Inflammatory macrophage treated with lipopolysaccharide for 1 hour (primary cell): ENCODE results near the gene DHCR24.
A peak's percentile ranks its signal among the peaks of the same experiment; 100 is the strongest.
"Not testable (repeated sequence)": the region's sequence is repeated elsewhere in the genome, so short reads cannot be mapped to it uniquely, and the experiment has no call there.

Source experiments
- DNase-seq, 2 donors: peaks; one replicate each; pipeline ENCODE4 v3.0.0-alpha.2; 2020 to 2022

Gene DHCR24

DNA sequence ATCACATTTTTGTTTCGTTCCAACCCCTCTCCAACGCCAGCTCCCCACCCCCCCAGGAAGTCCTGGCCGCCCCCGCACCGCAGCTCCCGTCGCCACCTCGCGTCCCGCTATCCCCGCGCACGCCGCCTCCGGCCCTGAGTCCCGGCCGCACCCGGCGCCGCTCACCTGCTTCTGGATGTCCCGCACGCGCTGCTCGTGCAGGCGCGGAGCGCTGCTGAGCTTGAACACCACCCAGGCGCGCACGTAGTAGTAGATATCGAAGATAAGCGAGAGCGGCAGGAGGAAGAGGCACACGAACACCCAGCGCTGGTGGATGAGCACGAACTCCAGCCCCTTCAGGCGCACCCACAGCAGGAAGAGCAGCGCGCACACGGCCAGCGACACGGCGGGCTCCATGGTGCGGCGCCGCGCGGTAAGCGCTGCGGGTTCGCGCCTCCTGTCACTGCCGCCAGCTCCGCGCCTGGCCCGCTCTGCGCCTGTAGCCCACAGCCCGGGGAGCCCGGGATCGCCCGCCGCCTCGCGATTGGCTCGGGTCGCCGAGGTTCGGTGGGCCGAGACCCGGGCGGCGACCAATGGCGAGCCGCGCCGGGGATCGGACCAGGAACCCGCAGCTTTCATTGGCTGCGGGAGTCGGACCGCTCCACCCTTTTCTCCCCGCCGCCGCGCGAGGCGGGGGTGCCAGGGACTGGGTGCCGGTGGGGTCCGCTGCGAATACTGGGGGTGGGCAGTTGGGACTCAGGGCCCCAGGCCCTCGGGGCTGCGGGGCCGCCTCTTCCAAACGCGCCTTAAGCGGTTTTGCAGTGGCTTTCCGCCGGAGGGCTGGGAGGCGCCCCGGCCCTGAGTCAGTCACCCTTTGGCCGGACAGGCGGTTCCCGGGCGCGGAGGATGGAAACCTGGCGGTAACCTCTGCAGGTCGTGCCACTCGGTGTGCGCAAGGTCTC, at the start of gene DHCR24:
Gene DHCR24, minus strand, starts transcription at position 472 of the 941 bp plus-strand sequence. Its CDS starts 76 bp downstream, at position 396.
- DNase-seq = peak; percentile 82 to 86

DNA sequence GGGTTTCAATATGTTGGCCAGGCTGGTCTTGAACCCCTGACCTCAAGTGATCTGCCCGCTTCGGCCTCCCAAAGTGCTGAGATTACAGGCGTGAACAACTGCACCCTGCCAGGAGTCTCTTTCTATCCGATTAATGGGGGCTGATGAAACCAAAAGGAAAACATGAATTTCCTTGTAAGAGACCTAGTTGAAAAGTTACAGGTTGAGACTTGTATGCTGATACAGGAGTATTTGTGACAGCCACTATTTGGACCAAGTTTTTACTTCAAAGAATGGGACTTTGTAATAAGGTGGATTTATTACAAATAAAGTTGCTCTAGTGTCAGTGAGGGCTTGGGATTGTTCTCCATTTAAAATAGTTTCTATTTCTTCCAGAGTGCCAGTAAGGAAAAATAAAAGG, 49.8 kb upstream of the DHCR24 start:
- DNase-seq = no peak

DNA sequence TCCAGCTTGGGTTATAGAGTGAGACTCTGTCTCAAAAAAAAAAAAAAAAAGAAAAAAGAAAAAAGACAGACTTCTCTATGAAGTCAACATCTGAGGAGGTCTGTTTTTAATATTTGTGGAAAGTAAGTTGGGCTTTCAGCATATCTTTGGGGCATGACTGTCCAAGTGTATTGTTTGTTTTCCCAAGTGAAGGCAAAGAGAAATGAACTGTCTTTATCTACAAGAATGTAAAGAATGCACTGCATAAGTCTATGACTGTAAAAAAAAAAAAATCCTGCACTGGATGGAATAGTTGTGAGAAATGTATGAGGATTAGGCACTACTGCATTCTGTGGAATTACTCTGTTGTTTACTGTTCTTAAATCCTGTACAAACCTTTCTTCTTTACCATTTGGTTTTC, 47.9 kb upstream of the DHCR24 start:
- no peak for DNase-seq

DNA sequence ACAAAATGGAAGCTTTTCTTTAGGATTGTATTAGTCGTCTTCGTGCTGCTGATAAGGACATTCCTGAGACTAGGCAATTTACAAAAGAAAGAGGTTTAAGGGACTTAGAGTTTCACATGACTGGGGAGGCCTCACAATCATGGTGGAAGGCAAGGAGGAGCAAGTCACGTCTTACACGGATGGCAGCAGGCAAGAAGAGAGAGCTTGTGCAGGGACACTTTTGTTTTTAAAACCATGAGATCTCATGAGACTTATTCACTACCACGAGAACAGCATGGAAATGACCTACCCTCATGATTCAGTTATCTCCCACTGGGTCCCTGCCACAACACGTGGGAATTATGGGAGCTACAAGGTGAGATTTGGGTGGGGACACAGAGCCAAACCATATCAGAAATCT, 47.1 kb upstream of the DHCR24 start:
- not testable (repeated sequence) for DNase-seq

DNA sequence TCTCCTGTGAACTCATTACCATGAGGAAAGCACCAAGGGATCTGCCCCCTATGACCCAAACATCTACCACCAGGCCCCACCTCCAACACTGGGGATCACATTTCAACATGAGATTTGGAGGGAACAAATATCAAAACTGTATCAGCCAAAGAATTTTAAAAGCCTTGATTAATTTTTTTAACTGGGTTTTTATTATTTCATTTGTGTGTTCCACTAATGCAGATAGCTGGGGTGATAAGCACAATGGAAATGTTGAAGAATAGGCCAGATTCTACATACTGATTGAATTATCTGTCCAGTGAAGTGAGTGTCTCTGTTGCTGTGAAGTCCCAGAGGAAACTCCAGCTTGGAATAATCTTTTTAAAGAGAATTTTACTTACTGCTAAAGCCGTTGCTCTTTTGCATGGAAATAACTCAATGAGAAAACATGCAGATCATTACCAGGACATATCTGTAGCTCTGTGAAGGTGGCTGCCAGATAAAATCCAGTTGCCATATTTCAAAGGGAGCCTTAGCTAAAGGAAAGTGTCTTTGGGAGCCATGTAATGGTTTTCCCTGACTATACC, 44.4 kb upstream of the DHCR24 start:
- no peak for DNase-seq

- no peak for DNase-seq
These were observed 42.7 kb upstream of the DHCR24 start for GRCh38 chr1:54929700-54930099.

GRCh38 chr1:54928327-54928726, 41.3 kb upstream of the DHCR24 start:
- no peak for DNase-seq

DNA sequence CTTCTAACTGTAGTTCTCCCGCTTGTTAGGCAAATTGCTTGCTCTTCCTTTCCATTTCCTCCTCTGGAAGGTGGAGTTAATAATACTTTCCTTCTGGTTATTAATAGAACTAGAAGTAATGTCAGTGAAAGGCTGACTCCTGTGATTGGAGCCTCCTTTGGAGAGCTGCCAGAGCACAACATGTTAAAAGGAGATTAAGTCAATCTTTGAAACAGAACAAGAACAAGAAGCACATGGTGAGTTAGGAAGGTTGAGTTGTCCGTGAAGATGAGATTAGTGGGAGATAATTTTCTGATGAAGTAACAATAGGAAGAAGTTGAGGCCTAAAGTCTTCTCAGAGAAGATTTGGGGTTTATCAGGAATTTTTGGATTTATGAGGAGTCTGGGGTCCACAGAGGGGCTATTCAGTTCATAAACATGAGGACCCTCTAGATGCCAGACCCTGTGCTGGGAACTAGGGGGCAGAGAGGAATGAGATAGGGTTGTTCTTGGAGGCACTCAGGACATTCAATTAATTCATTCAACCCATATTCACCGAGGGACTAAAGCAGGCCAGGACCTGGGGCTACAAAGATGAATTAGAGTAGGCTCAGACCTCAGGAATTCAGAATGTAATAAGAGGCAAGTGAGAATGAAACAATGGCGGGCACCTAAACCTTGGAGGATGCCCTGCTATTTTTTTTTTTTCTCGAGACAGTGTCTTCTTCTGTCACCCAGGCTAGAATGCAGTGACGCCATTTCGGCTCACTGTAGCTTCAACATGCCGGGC, 40.7 kb upstream of the DHCR24 start:
- DNase-seq = no peak

DNA sequence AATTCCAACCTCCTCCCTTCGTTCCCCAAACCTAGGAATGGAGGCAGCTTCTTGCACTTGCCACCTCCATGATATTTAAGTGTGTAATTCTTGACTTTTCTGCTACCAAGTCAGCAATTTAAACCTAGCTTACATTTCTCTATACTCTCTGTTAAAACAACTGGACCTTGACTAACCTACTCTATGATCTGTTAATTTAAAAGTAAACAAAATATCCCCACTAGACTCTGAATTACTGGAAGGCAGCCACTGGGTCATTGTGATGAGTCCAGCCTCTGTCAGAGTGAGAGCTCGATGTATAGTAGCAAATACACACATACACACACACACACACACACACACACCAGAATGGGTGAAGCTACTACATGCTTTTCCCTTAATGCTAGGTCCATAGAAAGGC, 40.0 kb upstream of the DHCR24 start:
- no peak for DNase-seq

DNA sequence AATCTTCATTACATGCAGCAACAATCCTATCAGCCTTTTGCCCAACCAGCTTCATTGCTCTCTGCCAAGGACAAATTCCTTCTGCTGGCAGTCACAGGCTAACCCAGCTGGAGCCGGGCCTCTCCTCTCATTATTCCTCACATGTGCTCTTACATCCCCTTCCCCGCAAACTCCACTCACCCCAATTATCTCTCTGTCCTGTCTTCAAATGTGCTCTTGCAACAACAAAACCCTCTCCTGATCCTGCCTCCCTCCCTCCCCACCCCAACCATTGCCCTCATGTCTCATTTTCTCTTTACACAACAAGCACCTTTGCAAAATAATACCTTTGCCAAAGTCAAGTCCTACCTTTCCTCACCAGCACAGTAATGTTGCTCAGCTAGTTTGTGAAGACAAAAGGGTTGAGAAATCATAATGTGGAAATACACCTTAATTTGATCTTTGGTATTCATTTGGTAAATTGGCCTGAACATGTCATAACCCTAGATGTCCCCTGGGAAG, 36.0 kb upstream of the DHCR24 start:
- no peak for DNase-seq

- no peak for DNase-seq
These were observed 35.2 kb upstream of the DHCR24 start for GRCh38 chr1:54922040-54922761.

DNA sequence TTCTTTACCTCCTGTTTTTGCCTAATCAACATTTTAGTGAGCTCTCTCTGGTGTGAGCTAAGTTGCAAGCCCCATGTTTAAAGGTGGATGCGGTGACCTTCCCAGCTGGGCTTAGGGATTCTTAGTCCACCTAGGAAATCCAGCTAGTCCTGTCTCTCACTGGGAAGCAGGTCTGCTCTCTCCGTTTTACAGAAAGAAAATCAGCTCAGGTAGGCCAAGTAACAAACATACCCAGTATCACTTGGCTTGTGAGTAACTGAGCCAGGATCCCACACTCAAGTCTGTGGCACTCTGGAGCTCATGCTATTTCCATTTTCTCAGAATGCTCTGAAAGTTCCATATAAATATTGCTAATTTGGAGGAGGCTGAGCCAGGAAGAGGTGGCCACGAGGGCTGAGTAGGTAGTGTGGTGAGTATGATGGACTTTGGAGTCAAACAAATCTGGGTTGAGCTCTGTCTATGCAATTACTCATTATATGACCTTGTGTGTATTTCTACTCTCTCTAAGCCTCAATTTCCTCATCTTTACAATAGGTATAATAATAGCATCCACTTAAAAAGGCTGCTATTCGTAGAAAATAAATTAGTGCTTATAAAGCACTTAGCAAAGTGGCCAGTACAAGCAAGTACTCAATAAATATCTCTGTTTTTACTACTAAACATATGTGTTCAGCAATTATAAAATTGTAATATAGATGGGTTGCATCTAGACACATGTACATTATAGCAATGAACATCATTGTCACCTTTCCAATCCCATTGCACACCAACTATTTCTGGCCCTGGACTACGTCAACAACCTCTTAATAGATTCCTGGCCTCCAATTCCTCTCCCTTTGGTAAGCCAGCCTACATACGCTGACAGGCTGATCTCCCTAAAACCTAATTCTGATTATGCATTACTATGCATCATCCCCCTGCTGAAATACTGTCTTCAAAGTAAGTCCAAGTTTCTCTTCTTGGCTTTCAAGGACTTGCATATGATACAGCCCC, 32.7 kb upstream of the DHCR24 start:
- DNase-seq = no peak

- DNase-seq = not testable (repeated sequence)
These were observed 24.1 kb upstream of the DHCR24 start for GRCh38 chr1:54911076-54911475.

DNA sequence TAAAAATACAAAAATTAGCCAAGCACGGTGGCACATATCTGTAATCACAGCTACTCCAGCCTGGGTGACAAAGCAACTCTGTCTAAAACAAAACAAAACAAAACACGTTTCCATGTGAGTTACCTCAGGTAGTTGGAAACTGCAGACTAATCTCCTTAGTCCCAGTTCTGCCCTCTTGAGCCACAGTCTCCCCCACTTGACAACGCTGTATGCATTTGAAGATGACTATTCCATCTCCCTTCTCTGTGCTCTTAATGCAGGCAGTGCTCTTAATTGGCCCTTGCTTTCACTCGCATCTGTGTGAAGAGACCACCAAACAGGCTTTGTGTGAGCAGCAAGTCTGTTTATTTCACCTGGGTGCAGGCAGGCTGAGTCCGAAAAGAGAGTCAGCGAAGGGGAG, 19.6 kb upstream of the DHCR24 start:
- DNase-seq = no peak

DNA sequence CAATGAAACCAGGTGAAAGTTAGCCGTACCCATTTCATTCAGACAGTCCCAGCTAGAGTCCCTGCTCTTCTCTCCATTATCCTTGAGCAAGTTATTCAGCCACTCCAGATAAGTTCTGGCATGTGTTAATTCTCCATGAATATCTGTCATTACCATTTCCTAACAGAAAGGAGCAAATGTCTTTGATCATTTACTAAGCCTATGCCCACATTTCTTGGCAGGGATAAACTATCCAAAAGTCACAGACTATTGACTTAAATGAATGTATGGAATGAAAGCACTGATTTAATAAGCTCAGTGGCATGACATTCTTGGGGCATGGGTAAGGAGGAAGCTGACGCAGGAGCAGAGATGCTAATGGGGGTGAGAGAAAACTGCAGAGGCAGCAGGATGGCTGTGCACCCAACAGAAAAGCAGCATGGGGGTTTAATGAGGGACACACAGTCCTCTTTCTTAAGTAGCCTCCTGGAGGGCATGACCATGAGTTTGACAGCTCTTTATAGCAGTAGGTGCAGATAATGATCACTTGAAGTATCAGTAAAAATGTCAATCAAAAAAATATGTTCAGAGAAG, 17.6 kb upstream of the DHCR24 start:
- DNase-seq = no peak

GRCh38 chr1:54894271-54894670, 7.3 kb upstream of the DHCR24 start:
- no peak for DNase-seq

DNA sequence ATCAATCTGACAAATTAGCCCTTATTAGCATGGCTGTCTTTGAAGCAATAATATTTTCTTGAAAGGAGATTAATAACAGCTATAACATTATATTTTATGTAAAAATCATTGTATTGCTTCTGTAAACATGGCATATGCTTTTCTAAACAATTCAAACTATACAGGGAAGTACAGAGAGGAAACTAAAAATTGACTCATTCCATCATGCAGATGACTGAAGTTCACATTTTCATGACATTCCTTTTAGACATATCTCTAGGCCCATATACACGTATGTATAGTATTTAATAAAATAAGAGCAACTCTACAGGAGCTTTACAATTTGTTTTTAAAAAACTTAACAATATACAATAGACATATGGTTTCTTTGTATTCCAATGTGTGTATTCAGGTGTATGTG, 5.6 kb upstream of the DHCR24 start:
- DNase-seq = no peak

DNA sequence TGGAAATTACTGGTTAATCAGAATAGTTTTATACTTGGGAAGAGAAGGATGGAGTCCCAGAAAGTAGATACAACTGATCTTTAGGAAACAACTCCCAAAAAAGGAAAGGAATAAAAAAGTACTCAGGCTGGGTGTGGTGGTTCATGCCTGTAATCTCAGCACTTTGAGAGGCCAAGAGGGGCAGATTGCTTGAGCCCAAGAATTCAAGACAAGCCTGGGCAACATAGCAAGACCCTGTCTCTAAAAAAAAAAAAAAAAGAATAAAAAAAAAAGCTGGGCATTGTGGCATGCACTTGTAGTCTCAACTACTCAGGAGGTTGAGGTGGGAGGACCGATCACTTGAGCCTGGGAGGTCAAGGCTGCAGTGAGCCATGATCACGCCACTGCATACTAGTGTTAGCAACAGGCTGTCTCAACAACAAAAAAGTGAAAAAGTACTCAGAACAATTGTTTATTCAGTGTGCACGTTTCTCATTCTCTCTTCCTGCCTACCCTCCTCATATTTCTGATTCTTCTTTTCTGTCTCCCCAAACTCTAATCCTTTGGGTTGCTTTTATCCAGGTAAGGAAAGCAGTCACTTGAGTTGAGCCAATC, 2.2 kb upstream of the DHCR24 start:
- no peak for DNase-seq

DNA sequence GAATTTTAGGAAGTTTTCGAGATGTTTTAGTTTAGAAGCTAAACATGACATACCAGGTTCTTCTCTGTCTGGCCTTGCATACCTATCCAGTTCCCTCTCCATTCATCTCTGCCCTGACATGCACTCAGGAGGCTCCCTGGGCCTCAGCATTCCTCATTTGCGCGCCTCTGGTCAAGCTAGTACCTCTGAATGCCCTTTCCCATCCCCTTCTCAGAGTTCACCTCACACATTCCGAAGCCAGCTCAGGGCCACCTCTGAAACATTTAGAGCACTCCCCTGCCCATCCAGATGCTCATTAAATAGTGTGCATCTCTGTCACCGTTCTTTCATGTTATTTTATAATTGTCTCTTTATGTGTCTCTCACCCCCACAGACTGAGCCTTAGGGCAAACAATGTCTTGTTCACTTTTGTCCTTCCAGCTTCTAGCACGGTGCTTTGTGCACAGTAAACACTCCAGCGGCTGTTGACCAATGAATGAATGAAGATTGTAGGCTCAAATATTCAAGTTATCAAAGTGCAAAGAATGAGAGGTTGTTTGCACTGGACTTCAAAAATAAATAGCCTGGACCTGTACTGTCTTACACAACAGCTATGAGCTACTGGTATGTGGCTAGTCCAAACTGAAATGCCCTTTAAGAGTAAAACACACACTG, 1.2 kb upstream of the DHCR24 start:
- no peak for DNase-seq

DNA sequence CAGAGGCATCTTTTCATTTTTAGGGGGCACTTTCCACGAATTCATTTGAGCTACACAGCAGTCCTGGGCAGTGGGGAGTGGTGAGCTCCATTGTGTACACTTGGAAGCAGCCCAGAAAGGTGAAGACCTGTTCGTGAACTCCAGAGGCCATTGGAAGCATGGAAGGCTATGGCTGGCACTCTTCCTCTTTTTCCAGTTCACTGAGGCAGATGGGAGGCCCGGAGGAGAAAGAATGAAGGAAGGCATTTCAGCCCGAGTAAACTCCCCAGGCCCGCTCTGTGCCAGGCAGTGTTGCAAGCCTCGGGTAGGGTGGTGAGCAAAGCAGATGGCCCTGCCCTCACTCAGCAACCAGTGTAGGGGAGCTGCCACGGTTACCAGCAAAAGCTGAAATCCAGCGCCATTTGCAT, 673 bp upstream of the DHCR24 start:
- peak; percentile 25 to 29 for DNase-seq
